ENCODE measurements around the gene NHERF1. TPM values are rescaled to one million over a fixed set of nuclear protein-coding genes. Genes with fewer than 3 reads are reported as not detected.
A peak's percentile ranks its signal among the peaks of the same experiment; 100 is the strongest.

Gene NHERF1
- total RNA-seq, 1 experiment from 2014 or later = 90.8 TPM

- no peak for TF ChIP-seq POLR2AphosphoS5 (IDR thresholded peaks at IDR 0.05; ENCODE audit: low read depth, low read length)
- no peak for TF ChIP-seq REST (IDR thresholded peaks at IDR 0.05; ENCODE audit: insufficient read depth in 1 of 2, low read depth in 2 of 2, low read length in 1 of 2)
- TF ChIP-seq TCF7L2 (IDR thresholded peaks at IDR 0.05; ENCODE audit: low read depth, low read length) = no peak
- no peak for TF ChIP-seq CTCF (IDR thresholded peaks at IDR 0.05)
- no peak for TF ChIP-seq SIN3A (IDR thresholded peaks at IDR 0.05; ENCODE audit: borderline replicate concordance, insufficient read depth, low read depth, low read length)
- Histone ChIP-seq H3K27ac (ENCODE audit: low read length) (no peak overlapping the region), H3K36me3 (ENCODE audit: control insufficient read depth, insufficient read depth, low read length) (no peaks in the 10 kb centered on the region), H3K27me3 (ENCODE audit: control insufficient read depth, insufficient read depth, low read length) (no peaks in the 10 kb centered on the region), H3K4me3 (ENCODE audit: low read depth in 2 of 2, low read length in 2 of 2) (no peak overlapping the region), H3K9me3 (ENCODE audit: control insufficient read depth, insufficient read depth, low read depth, low read length) (no peaks in the 10 kb centered on the region), H3K4me1 (ENCODE audit: control insufficient read depth, insufficient read depth, low read length) (no peaks in the 10 kb centered on the region; the same call in 1 of the 2 replicates)
- no peak for DNase-seq (ENCODE audit: low read depth, low spot score)
- no TSS peak for BruUV-seq (replicated peaks)
- intact Hi-C loops (cut with micrococcal nuclease; ENCODE audit: unreplicated experiment) (no loop called here), in situ Hi-C loops (cut with HindIII; ENCODE audit: low pct_unique_long_range_greater_than_20kb, low sequenced_read_pairs) (no loop called here)
- CTCF ChIA-PET = interaction anchor here (0.5 kb wide), 1 partner anchor 93 kb away, joined by 12 read pairs; no protein-coding TSS in a partner anchor
- no peak for ATAC-seq
- POLR2A ChIA-PET = no interaction called here
These were observed 53.5 kb downstream of the NHERF1 start for GRCh38 chr17:74801896-74802295.

- DNase-seq (ENCODE audit: low read depth, low spot score) (no peak), ATAC-seq (no peak)
- H3K36me3 ChIP-seq (ENCODE audit: control insufficient read depth, insufficient read depth, low read length) = no peaks in the 10 kb centered on the region
- intact Hi-C loops (cut with micrococcal nuclease; ENCODE audit: unreplicated experiment) (no loop called here), in situ Hi-C loops (cut with HindIII; ENCODE audit: low pct_unique_long_range_greater_than_20kb, low sequenced_read_pairs) (no loop called here)
- CTCF ChIA-PET = interaction anchor here (1.2 kb wide), 1 partner anchor 13 kb away, joined by 3 read pairs; no protein-coding TSS in a partner anchor
- POLR2A ChIA-PET = no interaction called here
- TF ChIP-seq POLR2AphosphoS5 (IDR thresholded peaks at IDR 0.05; ENCODE audit: low read depth, low read length) = no peak
- H3K4me1 ChIP-seq (ENCODE audit: control insufficient read depth, insufficient read depth, low read length) = no peaks in the 10 kb centered on the region; the same call in 1 of the 2 replicates
- H3K27me3 ChIP-seq (ENCODE audit: control insufficient read depth, insufficient read depth, low read length) = no peaks in the 10 kb centered on the region
- H3K27ac ChIP-seq (ENCODE audit: low read length) = no peak overlapping the region
- no peaks in the 10 kb centered on the region for H3K9me3 ChIP-seq (ENCODE audit: control insufficient read depth, insufficient read depth, low read depth, low read length)
- no peak overlapping the region for H3K4me3 ChIP-seq (ENCODE audit: low read depth in 2 of 2, low read length in 2 of 2)
- BruUV-seq (replicated peaks) = no TSS peak
These were observed 55.0 kb downstream of the NHERF1 start for GRCh38 chr17:74803388-74803930.

- ChIA-PET CTCF (interaction anchor here (1.2 kb wide), 1 partner anchor 13 kb away, joined by 3 read pairs; no protein-coding TSS in a partner anchor), POLR2A (interaction anchor here (0.7 kb wide), 1 partner anchor 19 kb away, joined by 9 read pairs; no protein-coding TSS in a partner anchor)
- H3K27me3 ChIP-seq (ENCODE audit: control insufficient read depth, insufficient read depth, low read length) = no peaks in the 10 kb centered on the region
- no peaks in the 10 kb centered on the region for H3K36me3 ChIP-seq (ENCODE audit: control insufficient read depth, insufficient read depth, low read length)
- TF ChIP-seq TCF7L2 (IDR thresholded peaks at IDR 0.05; ENCODE audit: low read depth, low read length) (no peak), CTCF (IDR thresholded peaks at IDR 0.05) (no peak), POLR2AphosphoS5 (IDR thresholded peaks at IDR 0.05; ENCODE audit: low read depth, low read length) (no peak)
- DNase-seq (ENCODE audit: low read depth, low spot score) (no peak), ATAC-seq (no peak)
- no peaks in the 10 kb centered on the region; the same call in 1 of the 2 replicates for H3K4me1 ChIP-seq (ENCODE audit: control insufficient read depth, insufficient read depth, low read length)
- no peak overlapping the region for H3K27ac ChIP-seq (ENCODE audit: low read length)
- TSS peak; percentile 54 for BruUV-seq (replicated peaks)
- intact Hi-C loops (cut with micrococcal nuclease; ENCODE audit: unreplicated experiment) (no loop called here), in situ Hi-C loops (cut with HindIII; ENCODE audit: low pct_unique_long_range_greater_than_20kb, low sequenced_read_pairs) (no loop called here)
- no peaks in the 10 kb centered on the region for H3K9me3 ChIP-seq (ENCODE audit: control insufficient read depth, insufficient read depth, low read depth, low read length)
- no peak overlapping the region for H3K4me3 ChIP-seq (ENCODE audit: low read depth in 2 of 2, low read length in 2 of 2)
These were observed 55.5 kb downstream of the NHERF1 start for GRCh38 chr17:74803971-74804370.
